Stimulated activated CD4-positive, alpha-beta T cell treated with anti-CD3 and anti-CD28 coated beads, Interleukin-12 subunit alpha, Interleukin-12 subunit beta, amount 100 ng/mL, for 24 hours (primary cell): Measurements from ENCODE around the gene SMOC2.
"Not testable (repeated sequence)": the region's sequence is repeated elsewhere in the genome, so short reads cannot be mapped to it uniquely, and the experiment has no call there.

ENCODE experiments used
- DNase-seq, 2 experiments: peaks; one replicate each; pipeline ENCODE4 v3.0.0-alpha.2; 2020; ENCODE audit warnings: low read depth in 2 of 2

The SMOC2 gene

DNA sequence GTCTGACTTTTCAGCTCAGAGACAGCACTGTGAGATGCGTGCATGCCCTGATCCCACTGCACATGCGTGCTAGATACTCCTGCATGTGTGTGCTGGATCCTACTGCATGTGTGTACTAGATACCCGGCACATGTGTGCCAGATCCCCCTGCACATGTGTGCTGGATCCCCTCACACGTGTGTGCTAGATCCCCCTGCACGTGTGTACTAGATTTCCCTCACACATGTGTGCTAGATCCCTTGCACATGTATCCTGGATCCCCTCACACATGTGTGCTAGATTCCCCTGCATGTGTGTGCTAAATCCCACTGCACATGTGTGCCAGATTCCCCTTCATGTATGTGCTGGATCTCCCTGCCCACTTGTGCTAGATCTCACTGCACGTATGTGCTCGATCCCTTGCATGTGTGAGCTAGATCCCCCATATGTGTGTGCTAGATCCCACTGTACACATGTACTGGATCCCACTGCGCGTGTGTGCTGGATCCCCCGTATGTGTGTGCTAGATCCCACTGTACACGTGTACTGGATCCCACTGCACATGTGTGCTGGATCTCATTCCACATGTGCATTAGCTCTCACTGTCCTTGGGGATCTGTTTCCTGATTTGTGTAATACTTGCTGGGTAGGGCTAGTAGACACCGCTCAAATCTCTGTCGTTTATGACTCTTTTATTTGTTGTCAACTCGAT is 214.6 kb downstream of the SMOC2 start:
- no peak for DNase-seq

DNA sequence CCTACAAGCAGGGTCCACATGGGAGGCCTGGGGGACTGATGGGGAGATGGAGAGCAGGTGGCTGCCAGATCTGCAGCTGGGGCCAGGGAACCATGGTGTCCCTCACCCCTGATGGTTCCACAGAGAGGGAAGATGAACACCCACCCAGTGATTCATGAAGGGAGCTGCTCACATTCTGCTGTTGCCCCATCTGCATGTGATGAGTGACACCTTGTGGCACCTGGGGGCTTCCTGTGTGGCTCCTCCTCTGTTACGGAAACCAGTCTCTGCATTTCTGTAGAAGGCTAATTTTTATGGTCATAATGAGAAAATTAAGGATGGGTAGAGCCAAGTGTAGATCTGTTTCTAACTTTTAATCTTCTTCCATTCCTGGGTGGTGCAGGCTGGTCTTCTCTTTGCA is 217.1 kb downstream of the SMOC2 start:
- no peak for DNase-seq

DNA sequence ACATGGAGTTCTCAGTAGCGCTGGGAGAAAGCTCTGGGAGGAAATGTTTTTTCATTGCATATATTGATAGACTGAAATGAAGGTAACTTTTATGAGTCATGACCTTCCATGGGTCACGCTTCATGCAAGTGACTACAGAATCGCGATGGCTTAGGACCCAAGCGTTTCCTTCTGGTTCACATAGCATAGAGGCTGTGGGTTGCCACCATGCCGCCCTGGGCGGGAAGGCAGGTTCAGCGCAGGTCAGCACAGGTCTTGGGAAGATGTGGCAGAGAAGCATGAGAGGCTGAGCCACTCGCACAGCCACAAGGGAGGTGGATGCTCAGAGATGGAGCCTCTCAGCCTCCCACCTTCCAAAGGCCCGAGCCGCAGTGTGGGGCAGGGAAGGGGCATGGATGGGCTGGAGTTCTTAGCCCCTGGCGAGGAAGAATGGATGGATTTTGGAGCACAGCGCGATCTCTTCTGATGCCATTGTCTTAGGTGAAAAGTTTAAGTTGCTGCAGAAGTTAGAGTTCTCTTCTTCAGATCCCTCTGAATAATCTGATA is 219.5 kb downstream of the SMOC2 start:
- DNase-seq: no peak

DNA sequence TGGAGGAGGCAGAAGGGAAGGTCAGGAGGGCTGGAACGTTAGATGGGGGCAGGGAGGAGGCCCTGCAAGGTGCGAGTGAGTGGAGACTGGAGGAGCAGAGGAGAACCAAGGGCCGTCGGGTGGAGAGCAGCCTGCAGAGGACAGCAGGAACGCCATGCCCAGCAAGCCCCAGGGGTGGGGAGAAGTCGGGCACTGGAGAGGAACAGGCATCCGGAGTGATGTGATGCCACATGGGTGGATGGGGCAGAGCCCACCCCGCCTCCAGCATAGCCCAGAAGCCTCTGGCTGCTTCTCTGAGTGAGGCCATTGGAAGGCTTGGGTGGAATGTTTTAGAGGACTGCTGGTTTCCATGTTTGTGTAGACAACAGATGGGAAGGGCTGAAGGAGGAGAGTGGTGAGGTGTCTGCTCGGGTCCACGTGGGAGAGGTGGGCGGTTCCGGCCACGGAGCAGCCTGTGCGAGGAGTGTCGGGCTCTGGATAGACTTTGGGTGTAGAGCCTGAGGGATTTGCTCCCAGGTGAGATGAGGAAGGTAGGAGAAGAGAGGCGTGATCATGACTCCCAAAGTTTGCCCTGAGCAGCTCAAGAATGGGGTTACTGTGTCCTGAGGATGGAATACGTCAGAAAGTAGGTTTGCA is 221.4 kb downstream of the SMOC2 start:
- DNase-seq: no peak

DNA sequence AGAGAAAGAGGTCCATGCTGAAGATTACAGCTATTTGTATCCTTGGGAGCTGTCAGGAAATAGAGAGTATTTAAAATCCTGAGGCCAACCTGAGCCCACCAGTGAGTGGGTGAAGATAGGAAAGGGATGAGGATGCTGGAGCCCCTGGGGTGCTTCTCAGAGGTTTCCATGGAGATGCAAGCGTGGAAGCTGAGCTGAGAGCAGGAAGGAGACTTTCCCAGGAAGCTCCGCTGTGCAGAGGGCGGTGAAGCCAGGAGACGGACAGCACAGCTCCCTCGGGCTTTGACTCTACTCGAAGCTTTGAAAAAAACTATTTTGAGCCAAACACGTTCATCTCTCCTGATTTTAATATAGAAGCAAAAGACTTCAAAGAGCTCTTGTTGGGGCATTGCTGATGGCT is 222.1 kb downstream of the SMOC2 start:
- DNase-seq: no peak

DNA sequence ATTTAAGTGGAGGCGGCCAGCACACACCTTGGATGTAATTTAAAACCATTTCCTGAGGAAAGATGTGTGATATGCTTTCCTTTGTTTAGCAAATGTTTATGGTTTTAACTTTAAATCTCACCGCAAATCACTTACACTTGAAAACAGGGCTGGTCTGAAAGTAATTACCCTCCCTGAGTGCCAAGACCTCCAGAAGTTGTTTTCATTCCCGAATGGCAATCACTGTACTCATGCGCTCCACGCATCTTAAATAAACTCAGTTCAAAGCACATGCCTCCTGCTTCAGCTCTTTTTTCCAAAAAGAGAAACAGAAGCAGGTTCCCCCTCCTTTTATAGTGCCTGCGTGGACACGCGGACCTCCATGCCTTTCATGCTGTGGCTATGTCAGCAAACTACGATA is 224.0 kb downstream of the SMOC2 start:
- DNase-seq: no peak

DNA sequence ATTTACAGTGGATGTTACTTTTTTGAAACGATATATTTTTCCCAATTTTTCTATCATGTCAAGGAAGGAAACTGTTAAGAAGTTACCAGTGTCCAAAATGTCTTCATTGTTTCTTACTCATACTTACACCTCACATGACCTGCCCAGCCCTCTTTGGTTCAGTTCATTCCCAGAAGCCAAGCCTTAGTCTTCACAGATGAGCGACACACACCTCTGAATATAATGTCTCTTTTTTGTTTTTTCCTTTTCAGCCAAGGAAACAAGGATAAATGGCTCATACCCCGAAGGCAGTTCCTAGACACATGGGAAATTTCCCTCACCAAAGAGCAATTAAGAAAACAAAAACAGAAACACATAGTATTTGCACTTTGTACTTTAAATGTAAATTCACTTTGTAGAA is 225.2 kb downstream of the SMOC2 start:
- DNase-seq: no peak

DNA sequence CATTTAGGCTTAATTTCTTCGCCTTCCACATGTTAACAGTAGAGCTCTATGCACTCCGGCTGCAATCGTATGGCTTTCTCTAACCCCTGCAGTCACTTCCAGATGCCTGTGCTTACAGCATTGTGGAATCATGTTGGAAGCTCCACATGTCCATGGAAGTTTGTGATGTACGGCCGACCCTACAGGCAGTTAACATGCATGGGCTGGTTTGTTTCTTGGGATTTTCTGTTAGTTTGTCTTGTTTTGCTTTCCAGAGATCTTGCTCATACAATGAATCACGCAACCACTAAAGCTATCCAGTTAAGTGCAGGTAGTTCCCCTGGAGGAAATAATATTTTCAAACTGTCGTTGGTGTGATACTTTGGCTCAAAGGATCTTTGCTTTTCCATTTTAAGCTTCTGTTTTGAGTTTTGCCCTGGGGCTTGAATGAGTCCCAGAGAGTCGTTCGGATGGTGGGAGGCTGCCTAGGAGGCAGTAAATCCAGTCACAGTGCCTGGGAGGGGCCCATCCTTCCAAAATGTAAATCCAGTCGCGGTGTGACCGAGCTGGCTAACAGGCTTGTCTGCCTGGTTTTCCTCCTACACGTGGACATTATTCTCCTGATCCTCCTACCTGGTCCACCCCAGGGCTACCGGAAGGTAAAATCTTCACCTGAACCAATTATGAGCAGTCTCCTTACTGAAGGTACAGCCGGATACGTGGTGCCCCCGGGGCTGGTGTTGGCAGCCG is 225.9 kb downstream of the SMOC2 start:
- DNase-seq: no peak

DNA sequence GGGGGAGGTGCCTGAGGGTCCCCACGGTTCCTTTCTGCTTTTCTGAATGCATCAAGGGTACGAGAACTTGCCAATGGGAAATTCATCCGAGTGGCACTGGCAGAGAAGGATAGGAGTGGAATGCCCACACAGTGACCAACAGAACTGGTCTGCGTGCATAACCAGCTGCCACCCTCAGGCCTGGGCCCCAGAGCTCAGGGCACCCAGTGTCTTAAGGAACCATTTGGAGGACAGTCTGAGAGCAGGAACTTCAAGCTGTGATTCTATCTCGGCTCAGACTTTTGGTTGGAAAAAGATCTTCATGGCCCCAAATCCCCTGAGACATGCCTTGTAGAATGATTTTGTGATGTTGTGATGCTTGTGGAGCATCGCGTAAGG is 226.4 kb downstream of the SMOC2 start:
- DNase-seq: no peak

DNA sequence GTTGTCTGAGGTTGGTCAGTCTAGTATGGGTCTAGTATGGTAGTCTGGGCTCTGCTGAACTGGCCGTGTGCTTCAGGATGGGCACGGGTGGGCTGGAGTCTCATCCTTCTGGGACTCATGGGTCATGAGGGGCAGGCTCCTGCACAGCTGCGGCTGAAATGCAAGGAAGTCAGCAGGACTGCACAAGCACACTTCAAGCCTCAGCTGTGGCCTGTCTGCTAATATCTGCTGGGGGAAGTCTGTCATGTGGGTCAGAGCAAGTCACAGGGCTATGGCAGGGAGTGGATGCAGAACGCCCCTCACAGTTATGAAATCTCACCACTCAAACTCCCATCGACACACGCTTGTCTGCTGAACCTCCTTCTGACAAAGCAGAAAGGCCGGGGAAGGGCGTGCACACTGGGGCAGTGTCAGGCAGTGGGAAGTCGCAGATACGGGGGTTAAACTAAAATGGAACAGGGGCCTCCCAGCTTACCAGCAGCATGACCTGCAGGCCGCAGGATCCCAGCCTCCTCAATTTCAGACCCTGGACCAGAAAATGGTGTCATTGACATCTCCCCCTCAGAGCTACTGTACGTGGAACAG is 229.5 kb downstream of the SMOC2 start:
- DNase-seq: no peak

DNA sequence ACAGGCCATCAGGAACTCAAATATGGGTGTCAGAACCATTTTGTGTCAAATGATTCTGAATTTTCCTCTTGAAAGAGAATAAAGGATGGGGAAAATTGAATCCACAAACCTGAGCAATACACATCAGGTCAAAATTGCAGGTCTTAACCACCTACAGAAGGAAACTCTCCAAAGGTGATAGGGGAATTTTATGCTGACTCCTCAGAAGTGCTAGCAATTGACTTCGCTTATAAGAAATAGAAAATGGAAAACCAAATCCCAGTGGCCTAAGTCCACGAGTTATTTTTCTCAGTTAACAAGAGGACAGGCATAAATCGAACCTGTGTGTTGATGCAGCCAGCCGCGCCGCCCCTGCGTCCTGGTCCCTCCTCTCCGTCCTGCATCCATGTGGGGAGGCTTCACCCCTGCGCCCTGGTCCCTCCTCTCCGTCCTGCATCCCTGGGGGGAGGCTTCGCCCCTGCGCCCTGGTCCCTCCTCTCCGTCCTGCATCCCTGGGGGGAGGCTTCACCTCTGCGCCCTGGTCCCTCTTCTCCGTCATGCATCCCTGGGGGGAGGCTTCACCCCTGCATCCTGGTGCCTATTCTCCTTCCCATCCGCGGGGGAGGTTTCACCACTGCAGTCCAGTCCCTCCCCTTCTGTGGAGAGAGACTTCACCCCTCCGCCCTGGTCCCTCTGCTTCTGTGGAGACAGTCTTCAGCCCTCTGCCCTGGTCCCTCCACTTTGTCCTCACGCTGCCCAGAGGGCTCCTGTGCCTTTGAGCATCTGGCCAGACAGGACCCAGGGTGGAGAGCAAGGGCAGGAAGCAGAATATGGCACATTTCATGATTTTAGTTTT is 230.3 kb downstream of the SMOC2 start:
- DNase-seq: no peak

DNA sequence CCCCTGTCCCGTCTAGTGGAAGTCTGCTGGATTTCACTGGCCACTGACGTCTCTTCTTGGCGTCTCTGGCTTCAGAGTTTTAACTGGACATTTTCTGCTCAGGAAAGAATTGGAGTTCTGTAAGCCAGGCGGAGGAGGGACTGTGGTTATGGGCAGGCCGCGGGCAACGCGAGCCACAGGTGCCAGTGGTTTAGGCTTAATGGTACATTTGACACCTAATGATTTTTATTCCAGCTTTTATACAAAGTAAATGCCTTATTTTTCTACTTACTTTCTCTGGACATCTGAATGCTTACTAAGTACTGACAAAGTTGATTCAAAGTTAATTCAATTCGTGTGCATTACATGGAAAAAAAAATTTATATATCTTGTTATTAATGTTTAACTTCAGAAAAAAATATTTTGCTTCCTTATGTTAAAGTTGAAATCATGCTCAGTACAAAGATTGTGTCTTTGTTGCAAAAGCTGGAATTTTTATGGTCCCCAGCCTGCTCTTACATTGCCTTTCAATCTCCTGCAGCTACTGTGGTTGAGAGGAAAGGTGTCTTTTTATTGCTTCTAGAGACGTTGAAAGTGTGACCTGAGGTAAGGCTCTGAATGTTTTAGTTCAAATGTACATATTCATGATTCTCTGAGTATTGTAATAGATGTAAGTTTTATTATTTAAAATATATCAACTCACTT is 231.0 kb downstream of the SMOC2 start:
- no peak for DNase-seq

DNA sequence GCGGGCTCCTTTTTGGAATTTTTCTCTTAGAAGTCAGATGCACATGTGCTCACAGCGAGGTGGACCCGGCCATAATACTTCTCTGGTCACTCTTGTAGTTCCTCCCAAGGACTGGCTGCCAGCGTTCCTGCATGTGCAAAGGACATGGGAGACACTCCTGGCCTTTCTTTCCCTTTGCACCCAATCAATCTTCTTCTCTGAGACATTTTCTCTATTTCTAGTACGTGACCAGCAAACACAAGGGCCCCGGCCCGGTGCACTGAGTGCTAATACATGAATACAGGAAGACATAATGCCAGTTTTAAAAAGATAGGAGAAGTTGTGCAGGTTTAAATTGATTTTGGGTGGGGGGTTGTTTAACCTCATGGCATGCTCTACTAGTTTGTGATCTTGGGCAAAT is 233.6 kb downstream of the SMOC2 start:
- DNase-seq: no peak

DNA sequence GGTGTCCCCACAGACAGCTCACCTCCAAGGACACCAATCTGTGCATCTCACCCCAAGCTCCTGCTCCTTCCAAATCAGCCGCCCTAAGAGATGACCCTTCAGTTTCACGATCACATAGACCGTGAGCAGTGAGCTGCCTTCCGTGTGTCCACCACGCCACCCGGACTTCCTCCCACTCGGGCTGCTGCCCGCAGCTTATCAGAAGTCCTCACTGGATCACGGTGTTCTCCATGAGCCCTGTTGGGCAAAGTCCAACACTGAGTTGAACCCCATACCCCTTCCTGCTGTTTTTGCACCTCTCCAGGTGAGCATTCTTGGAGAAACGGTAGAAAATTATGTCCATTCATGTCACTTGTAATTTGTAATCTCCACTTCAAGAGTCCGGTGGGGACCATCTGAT is 234.4 kb downstream of the SMOC2 start:
- no peak for DNase-seq

DNA sequence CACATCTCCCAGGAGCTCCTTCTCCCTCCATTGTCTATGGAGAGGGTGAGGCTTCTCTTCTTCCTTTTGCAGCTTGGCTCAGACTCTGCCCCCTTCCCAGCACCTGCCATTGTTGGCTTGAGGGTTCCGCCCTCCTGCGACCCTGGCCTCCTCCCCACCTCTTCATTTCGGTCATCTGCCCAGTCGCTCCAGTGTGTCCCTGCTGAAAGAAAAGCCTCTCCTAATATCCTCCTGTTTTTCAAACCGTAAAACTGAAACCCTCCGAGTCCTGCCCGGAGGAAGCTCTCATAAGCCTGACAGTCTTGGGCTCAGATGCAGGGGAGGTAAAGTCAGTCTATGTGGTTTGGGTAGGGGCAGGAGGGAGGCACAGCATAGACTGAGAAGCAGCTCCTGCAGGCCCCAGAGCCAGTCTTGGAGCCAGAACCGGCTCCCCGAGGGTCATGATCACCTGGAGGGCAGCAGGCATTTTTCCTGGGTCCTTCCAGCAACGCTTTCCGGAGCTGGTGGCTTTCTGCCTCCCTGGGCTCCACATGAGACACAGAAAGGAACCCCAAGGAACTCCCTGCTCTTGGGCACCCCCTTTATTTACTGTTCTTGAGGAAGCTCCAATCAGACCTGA is 235.1 kb downstream of the SMOC2 start:
- no peak for DNase-seq

DNA sequence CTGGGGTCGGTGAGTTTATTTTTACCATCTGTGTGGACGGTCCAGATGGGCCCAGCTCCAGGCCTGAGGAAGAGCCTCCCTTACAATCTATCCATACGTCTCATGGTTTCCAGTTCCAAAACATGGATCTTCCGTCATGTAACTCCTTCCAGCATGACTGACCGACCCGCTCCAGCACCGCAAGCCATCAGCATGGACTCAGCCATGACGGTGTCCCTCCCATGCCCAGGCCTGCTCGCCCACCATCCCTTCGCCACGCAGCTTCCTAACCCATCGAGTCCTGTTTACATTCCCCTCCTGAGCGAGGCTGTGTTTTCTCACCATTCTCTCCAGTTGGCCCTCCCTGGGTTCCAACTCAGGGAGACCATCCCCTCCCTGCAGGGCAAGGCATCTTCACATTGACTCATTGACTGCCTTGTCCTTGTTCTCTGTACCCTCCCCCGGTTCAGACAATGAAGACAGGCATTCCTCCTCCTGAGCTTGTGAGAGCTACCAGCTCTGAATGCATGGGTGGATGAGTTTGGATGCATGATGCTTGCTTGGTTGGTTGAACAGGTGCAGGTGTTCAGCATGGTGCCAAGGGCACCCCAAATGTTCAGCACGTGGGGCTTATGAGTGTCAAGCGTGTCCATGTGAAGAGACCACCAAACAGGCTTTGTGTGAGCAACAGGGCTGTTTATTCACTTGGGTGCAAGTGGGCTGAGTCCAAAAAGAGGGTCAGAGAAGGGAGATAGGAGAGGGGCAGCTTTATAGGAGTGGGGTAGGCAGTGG is 235.8 kb downstream of the SMOC2 start:
- no peak for DNase-seq

DNA sequence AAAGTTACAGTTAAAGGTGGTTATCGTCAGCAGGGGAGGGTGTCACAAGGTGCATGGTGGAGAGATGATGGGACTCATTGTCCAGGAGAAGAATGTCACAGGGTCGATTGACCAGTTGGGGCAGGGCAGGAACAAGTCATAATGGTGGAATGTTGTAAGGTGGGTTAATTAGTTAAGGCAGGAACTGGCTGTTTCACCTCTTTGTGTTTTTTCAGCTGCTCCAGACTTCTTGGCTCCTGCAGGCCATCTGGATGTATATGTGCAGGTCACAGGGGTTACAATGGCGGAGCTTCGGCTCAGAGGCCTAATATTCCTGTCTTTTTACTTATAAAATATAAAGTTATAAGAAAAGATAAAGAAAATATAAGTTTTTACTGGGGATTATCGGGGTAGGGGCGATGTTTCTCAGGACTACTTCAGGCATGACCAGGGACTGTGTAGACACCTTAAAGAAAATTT is 236.4 kb downstream of the SMOC2 start:
- not testable (repeated sequence) for DNase-seq

DNA sequence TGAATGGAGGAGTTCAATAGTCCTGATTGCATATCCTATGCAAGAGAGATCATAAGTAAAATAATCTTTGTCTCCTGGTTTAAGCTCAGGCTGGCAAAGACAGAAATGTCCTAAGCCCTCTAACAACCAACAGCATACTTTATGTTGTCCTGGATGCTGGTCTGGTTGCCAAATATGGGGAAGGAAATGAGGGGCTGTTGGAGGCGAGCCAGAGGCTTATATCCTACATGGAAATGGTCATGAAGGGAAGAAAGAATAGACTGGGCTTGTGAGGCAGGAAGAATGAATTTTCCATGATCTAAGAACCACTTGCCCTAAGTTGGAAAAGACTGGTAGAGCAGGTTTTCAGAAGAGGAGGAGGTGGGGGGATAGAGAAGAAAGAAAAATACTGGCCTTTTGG is 237.1 kb downstream of the SMOC2 start:
- DNase-seq: no peak

DNA sequence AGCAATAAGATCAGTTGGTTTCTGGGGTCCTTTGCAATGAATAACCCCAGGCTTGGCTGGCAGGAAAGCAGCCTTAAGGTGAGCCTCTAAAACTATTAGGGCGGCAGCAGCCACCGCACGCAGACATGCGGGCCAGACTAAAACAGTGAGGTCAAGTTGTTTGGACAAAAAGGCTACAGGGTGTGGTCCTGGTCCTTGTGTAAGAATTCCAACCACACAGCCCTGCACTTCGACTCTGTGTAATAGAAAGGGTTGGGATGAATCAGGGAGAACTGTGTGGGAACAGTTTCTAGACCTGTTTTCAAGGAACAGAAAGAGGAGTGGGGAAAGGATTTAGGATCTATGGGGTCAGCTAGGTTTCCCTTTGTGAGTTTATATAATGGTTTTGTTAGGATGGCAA is 237.6 kb downstream of the SMOC2 start:
- DNase-seq: no peak

DNA sequence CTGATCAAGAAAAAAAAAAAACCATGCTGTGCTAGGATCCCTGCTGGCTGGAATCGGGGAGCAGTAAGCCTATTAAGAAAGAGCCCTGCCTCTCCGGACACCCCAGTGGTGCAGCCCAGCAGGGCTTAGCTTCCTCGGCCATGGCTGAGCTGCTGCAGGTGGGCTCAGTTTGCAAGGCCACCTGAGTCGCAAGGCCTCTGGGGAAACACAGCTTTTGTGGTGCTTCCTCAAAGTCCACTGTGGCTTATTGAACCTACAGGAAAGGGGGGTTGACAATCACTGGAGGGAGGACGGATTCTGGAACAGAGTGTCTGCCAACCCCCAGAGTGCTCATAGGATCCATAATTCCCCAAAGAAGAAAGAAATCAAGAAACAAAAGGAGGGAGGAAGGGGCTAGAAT is 240.8 kb downstream of the SMOC2 start:
- DNase-seq: no peak
